Epithelial cell of esophagus (primary cell): ENCODE results near the gene SGTB.

Source experiments
- DNase-seq: peaks from one replicate; pipeline ENCODE4 v3.0.0; 2010; ENCODE audit warnings: low read depth
- H3K4me3 ChIP-seq: 2 replicates; pipeline ENCODE4 v1.5.1; 2011; ENCODE audit warnings: mild to moderate bottlenecking, low read length, control low read depth
- TF ChIP-seq, protein P1 (sequence below): IDR thresholded peaks from 2 replicates; pipeline ENCODE4 v1.5.1; 2011; ENCODE audit warnings: low read depth, mild to moderate bottlenecking, low read length, control low read depth, inconsistent platforms; ENCODE audit not compliant: insufficient read depth; ENCODE audit errors: missing control alignments

Gene SGTB

DNA sequence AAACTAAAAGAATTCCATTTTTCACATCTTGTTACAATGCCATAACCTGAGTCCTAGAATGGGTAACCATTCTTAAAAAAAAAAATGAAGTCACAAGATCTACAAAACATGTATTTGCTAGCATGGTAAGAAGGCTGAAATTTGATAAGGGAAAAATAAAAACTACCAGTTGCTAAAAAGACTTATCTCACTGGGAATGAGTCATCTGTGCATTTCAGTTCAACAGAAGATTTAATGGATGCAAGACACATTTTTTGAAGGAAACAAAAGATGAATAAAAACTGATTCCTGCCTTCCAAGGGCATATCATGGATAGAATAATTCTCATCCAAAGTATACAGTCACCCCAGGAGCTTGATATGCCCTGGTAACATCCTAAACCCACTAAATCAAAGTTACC is 47.2 kb downstream of the SGTB start:
- TF ChIP-seq, protein P1, sequence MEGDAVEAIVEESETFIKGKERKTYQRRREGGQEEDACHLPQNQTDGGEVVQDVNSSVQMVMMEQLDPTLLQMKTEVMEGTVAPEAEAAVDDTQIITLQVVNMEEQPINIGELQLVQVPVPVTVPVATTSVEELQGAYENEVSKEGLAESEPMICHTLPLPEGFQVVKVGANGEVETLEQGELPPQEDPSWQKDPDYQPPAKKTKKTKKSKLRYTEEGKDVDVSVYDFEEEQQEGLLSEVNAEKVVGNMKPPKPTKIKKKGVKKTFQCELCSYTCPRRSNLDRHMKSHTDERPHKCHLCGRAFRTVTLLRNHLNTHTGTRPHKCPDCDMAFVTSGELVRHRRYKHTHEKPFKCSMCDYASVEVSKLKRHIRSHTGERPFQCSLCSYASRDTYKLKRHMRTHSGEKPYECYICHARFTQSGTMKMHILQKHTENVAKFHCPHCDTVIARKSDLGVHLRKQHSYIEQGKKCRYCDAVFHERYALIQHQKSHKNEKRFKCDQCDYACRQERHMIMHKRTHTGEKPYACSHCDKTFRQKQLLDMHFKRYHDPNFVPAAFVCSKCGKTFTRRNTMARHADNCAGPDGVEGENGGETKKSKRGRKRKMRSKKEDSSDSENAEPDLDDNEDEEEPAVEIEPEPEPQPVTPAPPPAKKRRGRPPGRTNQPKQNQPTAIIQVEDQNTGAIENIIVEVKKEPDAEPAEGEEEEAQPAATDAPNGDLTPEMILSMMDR, result no peak
- H3K4me3 ChIP-seq, result no peak overlapping the region
- DNase-seq, result peak; percentile 7

DNA sequence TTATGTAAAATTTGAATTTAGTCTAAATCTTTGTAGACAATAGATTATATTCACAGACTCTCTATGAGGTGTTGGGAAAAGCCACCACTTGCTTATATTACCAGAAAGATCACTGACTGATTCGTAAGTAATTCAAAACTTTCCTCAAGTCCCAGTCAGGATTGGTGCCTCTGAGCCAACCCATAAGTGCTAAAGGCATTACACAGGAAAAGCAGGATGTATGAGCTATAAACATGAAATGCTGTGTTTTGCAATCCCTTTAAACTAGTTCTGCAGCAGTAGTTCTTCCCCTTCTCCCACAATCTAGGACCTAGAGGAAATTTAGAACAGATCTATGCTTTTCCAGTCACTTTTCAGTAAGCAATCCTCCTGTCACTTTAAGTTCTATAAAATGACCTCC is 49.1 kb downstream of the SGTB start:
- no peak overlapping the region for H3K4me3 ChIP-seq
- DNase-seq, result peak; percentile 90
- TF ChIP-seq, protein P1, result no peak

DNA sequence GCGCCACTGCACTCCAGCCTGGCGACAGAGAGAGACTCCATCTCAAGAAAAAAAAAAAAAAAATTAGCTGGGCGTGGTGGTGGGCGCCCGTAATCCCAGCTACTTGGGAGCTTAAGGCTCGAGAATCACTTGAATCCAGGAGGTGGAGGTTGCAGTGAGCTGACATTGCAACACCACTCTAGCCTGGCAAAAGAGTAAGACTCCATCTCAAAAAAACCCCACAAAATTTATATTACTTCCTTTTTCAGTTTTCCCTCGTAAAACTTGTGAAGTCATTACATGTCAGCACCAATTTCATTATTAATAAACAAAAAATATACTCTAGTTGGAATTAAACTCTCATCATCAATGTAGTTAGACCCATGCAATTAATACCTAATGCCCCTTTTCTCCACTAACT is 53.2 kb downstream of the SGTB start:
- no peak overlapping the region for H3K4me3 ChIP-seq
- TF ChIP-seq, protein P1, result no peak
- no peak for DNase-seq

DNA sequence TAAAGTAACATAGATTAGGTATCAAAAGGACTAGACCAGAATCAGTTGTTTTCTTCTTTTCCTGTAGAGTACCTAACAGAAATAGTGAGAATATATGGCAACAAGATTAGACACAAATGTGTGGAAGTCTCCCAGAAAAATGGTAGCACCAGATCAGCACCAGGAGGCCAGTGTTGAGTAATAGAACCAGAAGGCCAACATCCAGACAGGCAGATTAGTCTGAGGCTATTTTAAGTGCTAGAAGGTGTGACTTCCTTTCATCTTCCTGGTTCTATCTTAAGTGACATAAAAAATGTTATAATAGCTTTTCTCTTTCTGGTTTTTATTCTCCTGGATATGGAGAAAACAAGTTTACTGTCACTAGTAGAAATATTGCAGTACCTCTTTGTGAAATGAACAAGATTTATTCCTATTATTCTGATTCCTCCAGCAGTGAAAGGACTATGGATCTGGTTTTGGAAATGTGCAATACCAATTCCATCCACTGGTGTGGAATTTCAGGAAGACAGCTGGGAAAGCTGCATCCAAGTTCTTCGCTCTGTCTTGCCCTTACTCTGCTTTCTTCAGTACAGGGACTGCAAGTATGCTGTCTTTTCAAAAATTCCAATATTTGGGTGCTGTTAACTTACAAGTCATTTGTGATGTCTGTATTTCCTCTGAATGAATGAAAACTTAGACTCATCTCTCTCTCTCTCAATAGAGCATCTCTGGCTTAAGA is 57.9 kb downstream of the SGTB start:
- peak; percentile 28 for DNase-seq
- no peak overlapping the region for H3K4me3 ChIP-seq
- TF ChIP-seq, protein P1, result peak; percentile 58

DNA sequence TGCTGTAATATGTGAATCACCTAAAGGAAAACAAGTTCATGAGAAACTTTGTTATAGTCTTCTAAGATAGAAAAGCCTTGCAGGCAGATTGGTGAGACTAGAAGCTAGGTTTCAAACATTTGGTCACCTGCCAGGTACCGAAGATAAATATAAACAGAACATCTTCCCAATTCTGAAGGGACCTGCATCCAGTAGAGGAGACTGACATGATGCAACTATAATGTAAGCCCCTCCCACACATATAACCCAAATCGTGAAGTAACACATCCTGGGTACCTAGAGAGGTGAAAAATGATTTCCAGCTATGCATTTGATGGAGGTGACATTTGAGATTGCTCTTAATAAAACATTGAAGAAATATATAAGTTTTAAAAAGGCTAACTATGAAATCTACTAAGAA is 67.2 kb downstream of the SGTB start:
- H3K4me3 ChIP-seq, result no peak overlapping the region

DNA sequence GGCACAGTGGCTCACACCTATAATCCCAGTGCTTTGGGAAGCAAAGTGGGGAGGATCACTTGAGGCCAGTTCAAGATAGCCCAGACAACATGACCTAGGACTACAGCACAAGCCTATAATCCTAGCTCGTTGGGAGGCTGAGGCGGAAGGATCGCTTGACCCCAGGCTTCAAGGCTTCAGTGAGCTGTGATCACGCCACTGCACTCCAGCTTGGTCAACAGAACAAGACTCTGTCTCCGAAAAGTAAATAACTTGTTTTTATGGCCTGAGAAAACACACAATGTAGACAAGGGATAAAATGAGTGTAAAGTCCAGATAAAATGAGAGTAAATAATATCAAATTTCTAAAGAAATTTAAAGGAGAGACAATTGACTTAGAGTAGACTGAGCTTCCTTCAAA is 70.8 kb downstream of the SGTB start:
- DNase-seq, result no peak
- TF ChIP-seq, protein P1, result no peak
- no peak overlapping the region for H3K4me3 ChIP-seq

More for the DNA sequence above, 67.2 kb downstream of the SGTB start:
- DNase-seq, result no peak
- TF ChIP-seq, protein P1, result no peak

DNA sequence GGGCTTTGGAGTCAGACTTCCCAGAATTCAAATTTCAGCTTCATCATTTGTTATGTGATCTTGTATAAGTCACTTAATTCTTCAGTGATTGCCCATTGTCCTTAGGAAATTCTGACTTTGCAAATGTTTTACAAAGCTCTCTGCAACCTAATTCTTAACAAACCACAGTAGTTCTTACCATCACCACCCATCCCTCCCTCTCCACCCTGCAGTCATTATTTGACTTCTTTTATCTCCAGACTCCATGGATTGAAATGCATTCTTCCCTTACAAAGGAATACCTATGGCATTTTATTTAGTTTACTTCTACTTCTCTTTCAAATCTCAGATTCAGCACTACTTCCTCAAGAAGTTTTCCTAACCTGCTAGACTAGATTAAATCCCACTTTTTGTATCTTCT is 74.0 kb downstream of the SGTB start:
- no peak for DNase-seq
- H3K4me3 ChIP-seq, result no peak overlapping the region
- TF ChIP-seq, protein P1, result no peak
